OCI-LY7 (cell line): ENCODE results near the gene DLGAP1. TPM values are rescaled to one million over a fixed set of nuclear protein-coding genes. Genes with fewer than 3 reads are reported as not detected.

ENCODE experiments used
- BruUV-seq: library from RNA; stranded (reverse); fragments of 400-500 nt; replicated peaks from 2 replicates; lab custom pipeline; 2021; lab: Mats Ljungman, UMichigan
- CTCF ChIA-PET: fragments of 300-600 bp; sonication (Branson Sonifier 250); formaldehyde crosslinking; loops from one replicate; lab custom pipeline; 2022; ENCODE audit warnings: antibody characterized with exemption; ENCODE audit not compliant: unreplicated experiment; lab: Charles Lee
- POLR2A ChIA-PET: fragments of 300-600 bp; sonication (Branson Sonifier 250); formaldehyde crosslinking; loops from one replicate; lab custom pipeline; 2022; ENCODE audit warnings: antibody characterized with exemption; lab: Charles Lee
- DNase-seq: peaks from one replicate; pipeline ENCODE4 v3.0.0-alpha.2; 2015; ENCODE audit warnings: low spot score
- H2AFZ ChIP-seq: fragments of 200-600 bp; sonication (generic), shearing (Covaris generic); 2 replicates; pipeline ENCODE4 v1.6.1; 2014; ENCODE audit warnings: mild to moderate bottlenecking, antibody characterized with exemption, low read length, moderate library complexity
- H3K27ac ChIP-seq: fragments of 200-600 bp; sonication (generic); 2 replicates; pipeline ENCODE4 v1.5.1; 2014; ENCODE audit warnings: mixed run types, low read depth, mild to moderate bottlenecking, moderate library complexity, low read length, inconsistent platforms; ENCODE audit not compliant: poor library complexity, severe bottlenecking
- H3K36me3 ChIP-seq: fragments of 200-600 bp; sonication (generic); 2 replicates; pipeline ENCODE4 v1.6.1; 2014; ENCODE audit warnings: mild to moderate bottlenecking, antibody characterized with exemption, low read length, moderate library complexity, mixed read lengths; ENCODE audit not compliant: insufficient read depth
- H3K4me1 ChIP-seq: fragments of 200-600 bp; sonication (generic); 2 replicates; pipeline ENCODE4 v1.5.1; 2014; ENCODE audit warnings: mild to moderate bottlenecking, low read length; ENCODE audit not compliant: insufficient read depth, poor library complexity, severe bottlenecking
- H3K4me2 ChIP-seq: fragments of 200-600 bp; sonication (generic); 2 replicates; pipeline ENCODE4 v1.6.1; 2014; ENCODE audit warnings: mild to moderate bottlenecking, low read length
- H3K4me3 ChIP-seq: fragments of 200-600 bp; sonication (generic); 2 replicates; pipeline ENCODE4 v1.5.1; 2014; ENCODE audit warnings: mild to moderate bottlenecking, low read depth, low read length; ENCODE audit not compliant: poor library complexity, severe bottlenecking
- H3K79me2 ChIP-seq: fragments of 200-600 bp; sonication (generic); 2 replicates; pipeline ENCODE4 v1.6.1; 2016; ENCODE audit warnings: low read depth, mild to moderate bottlenecking, low read length, moderate library complexity, mixed read lengths; ENCODE audit not compliant: insufficient read depth
- H3K9me2 ChIP-seq: fragments of 200-600 bp; sonication (generic); 2 replicates; pipeline ENCODE4 v1.6.1; 2016; ENCODE audit warnings: mild to moderate bottlenecking, low read length, mixed read lengths; ENCODE audit not compliant: insufficient read depth
- H3K9me3 ChIP-seq: fragments of 200-600 bp; sonication (generic); 2 replicates; pipeline ENCODE4 v1.6.1; 2014; ENCODE audit warnings: mild to moderate bottlenecking, mixed run types, low read length, mixed read lengths
- H4K20me1 ChIP-seq: fragments of 200-600 bp; sonication (generic); 2 replicates; pipeline ENCODE4 v1.6.1; 2014; ENCODE audit warnings: mild to moderate bottlenecking, antibody characterized with exemption, low read length, moderate library complexity, mixed read lengths; ENCODE audit not compliant: insufficient read depth
- EZH2phosphoT487 ChIP-seq: fragments of 200-600 bp; sonication (generic); IDR thresholded peaks from 2 replicates; pipeline ENCODE4 v1.6.1; 2018; ENCODE audit warnings: low read depth, borderline replicate concordance, mild to moderate bottlenecking, mixed run types, antibody characterized with exemption, low read length, moderate library complexity, mixed read lengths
- intact Hi-C: fragments of 100-400 bp; cut with micrococcal nuclease; formaldehyde crosslinking; loops from one replicate; pipeline ENCODE4 v1.10.0; 2022; ENCODE audit not compliant: unreplicated experiment
- total RNA-seq, 2 experiments: library from RNA; depleted of rRNA in 1 of 2; stranded (reverse); fragments of >200 nt in 1 of 2; shearing (Covaris generic) in 1 of 2; gene quantifications; 2 replicates each; pipeline ENCODE4 v1.2.3, GENCODE V29; 2014 to 2022
- TF ChIP-seq, protein P1 (sequence below): fragments of 200-600 bp; sonication (generic); conservative IDR thresholded peaks from 2 replicates; pipeline ENCODE4 v1.5.1; 2014; ENCODE audit warnings: mild to moderate bottlenecking, antibody characterized with exemption, low read length, moderate library complexity, mixed read lengths

The DLGAP1 gene
- total RNA-seq, 2 experiments from 2014 or later, result 0.22 TPM; not detected in 1

DNA sequence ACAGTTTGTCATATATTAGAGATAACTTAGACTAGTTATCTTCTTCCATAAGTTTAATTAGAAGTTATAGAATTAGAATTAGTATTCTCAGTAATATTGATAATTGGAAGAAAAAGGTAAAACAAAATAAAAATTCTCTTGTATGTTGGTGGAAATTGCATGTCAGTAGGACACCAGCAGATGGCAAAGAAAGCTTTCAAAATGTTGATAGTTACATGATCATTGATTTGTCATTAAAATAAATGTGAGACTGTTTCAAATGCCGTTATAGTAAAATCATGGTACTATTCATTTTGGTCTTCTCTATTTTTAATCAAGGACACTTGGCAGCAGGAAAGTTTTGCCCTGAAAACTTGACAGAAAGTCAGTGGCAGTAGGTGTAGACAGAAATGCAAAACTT, 734.9 kb downstream of the DLGAP1 start:
- no peak overlapping the region for H3K27ac ChIP-seq

DNA sequence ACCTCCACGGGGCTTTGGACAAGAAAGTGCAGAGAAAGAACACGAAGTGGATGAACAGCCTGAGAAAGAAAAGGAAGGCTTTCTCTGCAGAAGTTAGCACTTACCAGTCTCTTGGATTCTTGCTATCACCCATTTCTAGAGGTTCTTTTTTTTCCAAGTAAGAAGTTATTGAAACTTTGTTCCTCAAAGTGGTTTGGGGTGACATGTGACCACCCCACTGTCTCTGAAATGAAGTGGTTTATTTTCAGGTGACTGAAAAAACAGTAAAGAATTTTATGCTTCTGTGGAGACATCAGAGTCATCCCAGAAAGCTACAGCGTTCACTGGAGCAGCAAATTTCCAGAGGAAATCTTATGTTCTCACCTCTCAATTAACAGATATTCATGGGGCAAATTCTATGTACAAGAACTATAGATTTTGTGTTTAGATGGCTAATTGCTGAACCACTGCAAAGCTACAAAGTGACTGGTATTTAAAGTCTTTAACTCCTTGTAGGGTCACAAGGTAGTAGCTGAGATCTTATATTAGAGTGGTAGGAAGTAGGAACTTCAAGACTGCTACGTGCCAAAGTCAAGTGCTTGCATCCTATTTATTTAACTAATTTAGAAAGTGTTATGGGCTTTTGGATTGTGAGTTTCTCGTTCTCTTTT, 737.6 kb downstream of the DLGAP1 start:
- Histone ChIP-seq H3K4me1 (peaks cover 87% of the 10 kb centered on the region), H3K79me2 (no peaks in the 10 kb centered on the region), H3K9me2 (no peaks in the 10 kb centered on the region), H3K4me3 (peak overlapping the region; percentile 8), H3K9me3 (no peaks in the 10 kb centered on the region), H3K27ac (peak overlapping the region; percentile 96), H3K36me3 (no peaks in the 10 kb centered on the region), H3K4me2 (peak overlapping the region; percentile 77), H2AFZ (peak overlapping the region; percentile 89), H4K20me1 (no peaks in the 10 kb centered on the region)
- TF ChIP-seq EZH2phosphoT487, result no peak
- TF ChIP-seq, protein P1, sequence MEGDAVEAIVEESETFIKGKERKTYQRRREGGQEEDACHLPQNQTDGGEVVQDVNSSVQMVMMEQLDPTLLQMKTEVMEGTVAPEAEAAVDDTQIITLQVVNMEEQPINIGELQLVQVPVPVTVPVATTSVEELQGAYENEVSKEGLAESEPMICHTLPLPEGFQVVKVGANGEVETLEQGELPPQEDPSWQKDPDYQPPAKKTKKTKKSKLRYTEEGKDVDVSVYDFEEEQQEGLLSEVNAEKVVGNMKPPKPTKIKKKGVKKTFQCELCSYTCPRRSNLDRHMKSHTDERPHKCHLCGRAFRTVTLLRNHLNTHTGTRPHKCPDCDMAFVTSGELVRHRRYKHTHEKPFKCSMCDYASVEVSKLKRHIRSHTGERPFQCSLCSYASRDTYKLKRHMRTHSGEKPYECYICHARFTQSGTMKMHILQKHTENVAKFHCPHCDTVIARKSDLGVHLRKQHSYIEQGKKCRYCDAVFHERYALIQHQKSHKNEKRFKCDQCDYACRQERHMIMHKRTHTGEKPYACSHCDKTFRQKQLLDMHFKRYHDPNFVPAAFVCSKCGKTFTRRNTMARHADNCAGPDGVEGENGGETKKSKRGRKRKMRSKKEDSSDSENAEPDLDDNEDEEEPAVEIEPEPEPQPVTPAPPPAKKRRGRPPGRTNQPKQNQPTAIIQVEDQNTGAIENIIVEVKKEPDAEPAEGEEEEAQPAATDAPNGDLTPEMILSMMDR, result no peak
- ChIA-PET POLR2A (no interaction called here), CTCF (no interaction called here)
- intact Hi-C loops, result no loop called here
- BruUV-seq, result no TSS peak
- peak; percentile 25 for DNase-seq

More for the DNA sequence above, 734.9 kb downstream of the DLGAP1 start:
- no TSS peak for BruUV-seq
- no peaks in the 10 kb centered on the region for H3K9me2 ChIP-seq
- H4K20me1 ChIP-seq, result no peaks in the 10 kb centered on the region
- H2AFZ ChIP-seq, result peak overlapping the region; percentile 47; the same call in 1 of the 2 replicates
- TF ChIP-seq, protein P1, result peak; percentile 41
- TF ChIP-seq EZH2phosphoT487, result no peak
- no peaks in the 10 kb centered on the region for H3K36me3 ChIP-seq
- H3K79me2 ChIP-seq, result no peaks in the 10 kb centered on the region
- H3K4me1 ChIP-seq, result peaks cover 77% of the 10 kb centered on the region
- ChIA-PET CTCF (no interaction called here), POLR2A (interaction anchor here (0.5 to 1.6 kb wide), 5 partner anchors 10 to 209 kb away, joined by 3 to 4 read pairs (median 4); no protein-coding TSS in a partner anchor)
- no peaks in the 10 kb centered on the region for H3K9me3 ChIP-seq
- no peak overlapping the region for H3K4me3 ChIP-seq
- H3K4me2 ChIP-seq, result 0 out of 2 replicates have a peak overlapping the region, but pooled peaks have one; percentile 51
- intact Hi-C loops, result no loop called here
- no peak for DNase-seq

DNA sequence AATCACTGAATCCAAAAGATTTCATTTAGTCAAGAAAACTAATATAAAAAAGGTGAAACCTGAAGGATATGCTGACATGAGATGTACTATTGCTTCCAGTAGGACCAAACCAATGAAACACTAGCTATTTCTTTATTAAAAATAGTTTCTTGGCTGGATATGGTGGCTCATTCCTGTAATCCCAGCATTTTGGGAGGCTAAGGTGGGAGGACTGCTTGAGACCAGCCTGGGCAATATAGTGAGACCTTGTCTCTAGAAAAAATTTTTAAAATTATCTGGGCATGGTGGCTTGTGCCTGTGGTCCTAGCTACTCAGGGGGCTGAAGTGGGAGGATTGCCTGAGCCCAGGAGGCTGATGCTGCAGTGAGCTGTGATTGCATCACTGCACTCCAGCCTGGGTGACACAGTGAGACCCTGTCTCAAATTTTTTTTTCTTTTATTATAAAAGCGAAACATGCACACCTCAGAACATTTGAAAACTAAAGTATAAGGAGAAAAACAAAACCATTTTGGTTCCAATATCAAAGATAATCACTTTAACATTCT, 738.9 kb downstream of the DLGAP1 start:
- POLR2A ChIA-PET, result interaction anchor here (0.6 to 2.1 kb wide), 7 partner anchors 8 to 1521 kb away, joined by 3 to 6 read pairs (median 4); no protein-coding TSS in a partner anchor
- Histone ChIP-seq H3K79me2 (no peaks in the 10 kb centered on the region), H3K36me3 (no peaks in the 10 kb centered on the region), H2AFZ (peak overlapping the region; percentile 89; the same call in 1 of the 2 replicates), H3K27ac (peak overlapping the region; percentile 96), H3K9me3 (no peaks in the 10 kb centered on the region), H3K4me2 (peak overlapping the region; percentile 77), H3K9me2 (no peaks in the 10 kb centered on the region), H3K4me3 (peak overlapping the region; percentile 48), H3K4me1 (peaks cover 79% of the 10 kb centered on the region), H4K20me1 (no peaks in the 10 kb centered on the region)
- TF ChIP-seq EZH2phosphoT487, result no peak
- TF ChIP-seq, protein P1, result no peak
- CTCF ChIA-PET, result interaction anchor here (0.6 kb wide), 1 partner anchor 222 kb away, joined by 3 read pairs; no protein-coding TSS in a partner anchor
- DNase-seq, result peak; percentile 48
- BruUV-seq, result no TSS peak
- intact Hi-C loops, result no loop called here
